IMR-90 (cell line): Measurements from ENCODE around the gene FAM120A. TPM values are rescaled to one million over a fixed set of nuclear protein-coding genes. Genes with fewer than 3 reads are reported as not detected.

Experiments
- ATAC-seq: fragments of 200-7000 bp; cut with Tn5 transposase; 2 replicates; pipeline ENCODE4 v1.9.1; 2020; ENCODE audit warnings: low read depth, mild to moderate bottlenecking, moderate library complexity
- BruUV-seq: library from RNA; stranded (reverse); fragments of 400-500 nt; replicated peaks from 2 replicates; lab custom pipeline; 2021; lab: Mats Ljungman, UMichigan
- CTCF ChIA-PET: fragments of 300-600 bp; formaldehyde crosslinking; extraction: SDS; loops from one replicate; lab custom pipeline; 2021; ENCODE audit warnings: antibody characterized with exemption; lab: Yijun Ruan, JAX
- POLR2A ChIA-PET: fragments of 300-600 bp; sonication (Branson Sonifier 250); formaldehyde crosslinking; loops from one replicate; lab custom pipeline; 2022; ENCODE audit warnings: antibody characterized with exemption; ENCODE audit not compliant: unreplicated experiment; lab: Charles Lee
- DNase-seq: peaks from one replicate; pipeline ENCODE4 v3.0.0; 2013
- H2AFZ ChIP-seq: replicated peaks from 2 replicates; pipeline ENCODE3; 2013; ENCODE audit warnings: low read length, mild to moderate bottlenecking; ENCODE audit not compliant: poor library complexity
- H2AK5ac ChIP-seq: 2 replicates; pipeline ENCODE4 v1.6.1; 2013; ENCODE audit warnings: low read depth, low read length, inconsistent platforms
- H2AK9ac ChIP-seq: replicated peaks from 2 replicates; pipeline ENCODE3; 2013; ENCODE audit warnings: mild to moderate bottlenecking, low read depth, low read length, moderate library complexity; ENCODE audit not compliant: poor library complexity
- H2BK120ac ChIP-seq: 2 replicates; pipeline ENCODE4 v1.6.1; 2013; ENCODE audit warnings: low read depth, low read length, inconsistent platforms
- H2BK15ac ChIP-seq: 3 replicates; pipeline ENCODE4 v1.6.1; 2013; ENCODE audit warnings: low read depth, low read length, inconsistent platforms
- H2BK20ac ChIP-seq: 2 replicates; pipeline ENCODE4 v1.6.1; 2013; ENCODE audit warnings: low read depth, mild to moderate bottlenecking, inconsistent platforms, low read length, moderate library complexity
- H2BK5ac ChIP-seq: 2 replicates; pipeline ENCODE4 v1.6.1; 2013; ENCODE audit warnings: mild to moderate bottlenecking, low read depth, low read length, inconsistent platforms; ENCODE audit not compliant: poor library complexity, severe bottlenecking
- H3K14ac ChIP-seq: replicated peaks from 2 replicates; pipeline ENCODE4 v1.6.1; 2013; ENCODE audit warnings: low read depth, low read length, inconsistent platforms
- H3K18ac ChIP-seq: 2 replicates; pipeline ENCODE4 v1.6.1; 2013; ENCODE audit warnings: low read depth, low read length, control low read depth
- H3K23ac ChIP-seq: 2 replicates; pipeline ENCODE4 v1.6.1; 2013; ENCODE audit warnings: low read depth, low read length, inconsistent platforms
- H3K27ac ChIP-seq: 2 replicates; pipeline ENCODE4 v1.5.1; 2013; ENCODE audit warnings: mild to moderate bottlenecking, control low read depth, low read length; ENCODE audit not compliant: insufficient read depth
- H3K27me3 ChIP-seq: 2 replicates; pipeline ENCODE4 v1.6.1; 2013; ENCODE audit warnings: low read length; ENCODE audit not compliant: control insufficient read depth, insufficient read depth
- H3K36me3 ChIP-seq: 2 replicates; pipeline ENCODE4 v1.6.1; 2013; ENCODE audit warnings: low read length, mixed read lengths; ENCODE audit not compliant: control insufficient read depth, insufficient read depth
- H3K4ac ChIP-seq: 2 replicates; pipeline ENCODE4 v1.6.1; 2013; ENCODE audit warnings: low read depth, low read length, inconsistent platforms
- H3K4me1 ChIP-seq: 2 replicates; pipeline ENCODE4 v1.6.1; 2013; ENCODE audit warnings: low read length, mixed read lengths; ENCODE audit not compliant: control insufficient read depth, insufficient read depth
- H3K4me2 ChIP-seq: 2 replicates; pipeline ENCODE4 v1.6.1; 2013; ENCODE audit warnings: low read depth, mild to moderate bottlenecking, control low read depth, low read length, moderate library complexity
- H3K4me3 ChIP-seq: 2 replicates; pipeline ENCODE4 v1.5.1; 2013; ENCODE audit warnings: low read depth, mild to moderate bottlenecking, control low read depth, low read length, moderate library complexity; ENCODE audit not compliant: insufficient read depth
- H3K56ac ChIP-seq: 2 replicates; pipeline ENCODE4 v1.6.1; 2013; ENCODE audit warnings: low read length, inconsistent platforms; ENCODE audit not compliant: insufficient read depth; ENCODE audit errors: extremely low read depth
- H3K79me1 ChIP-seq, 2 experiments: 2 replicates each; pipeline ENCODE4 v1.6.1; 2013; ENCODE audit warnings: low read length in 2 of 2, inconsistent platforms in 1 of 2, low read depth in 1 of 2
- H3K9ac ChIP-seq: 2 replicates; pipeline ENCODE4 v1.6.1; 2013; ENCODE audit warnings: low read depth, low read length, control low read depth
- H3K9me1 ChIP-seq: 2 replicates; pipeline ENCODE4 v1.6.1; 2013; ENCODE audit warnings: low read length, inconsistent platforms; ENCODE audit not compliant: insufficient read depth
- H3K9me3 ChIP-seq: 2 replicates; pipeline ENCODE4 v1.6.1; 2013; ENCODE audit warnings: low read length; ENCODE audit not compliant: control insufficient read depth, insufficient read depth
- H4K20me1 ChIP-seq: 2 replicates; pipeline ENCODE4 v1.6.1; 2013; ENCODE audit warnings: low read length, inconsistent platforms; ENCODE audit not compliant: insufficient read depth
- H4K5ac ChIP-seq: 2 replicates; pipeline ENCODE4 v1.6.1; 2013; ENCODE audit warnings: mild to moderate bottlenecking, low read depth, low read length, control low read depth
- H4K8ac ChIP-seq, 2 experiments: 2 replicates each; pipeline ENCODE4 v1.6.1; 2013; ENCODE audit warnings: low read depth in 2 of 2, low read length in 2 of 2, control low read depth in 1 of 2, inconsistent platforms in 1 of 2
- H4K91ac ChIP-seq: 2 replicates; pipeline ENCODE4 v1.6.1; 2013; ENCODE audit warnings: low read depth, low read length, inconsistent platforms; ENCODE audit not compliant: insufficient read depth
- BHLHE40 ChIP-seq: fragments of 150-350 bp; IDR thresholded peaks from 2 replicates; pipeline ENCODE4 v1.6.1; 2016; ENCODE audit warnings: mild to moderate bottlenecking, low read depth, low read length
- CEBPB ChIP-seq: IDR thresholded peaks from 2 replicates; pipeline ENCODE4 v1.6.1; 2012; ENCODE audit warnings: low read depth, low read length, improper control_type of control experiment
- CHD1 ChIP-seq: IDR thresholded peaks from 2 replicates; pipeline ENCODE4 v1.6.1; 2012; ENCODE audit warnings: low read depth, low read length, improper control_type of control experiment
- CTCF ChIP-seq: conservative IDR thresholded peaks from 2 replicates; pipeline ENCODE4 v1.5.1; 2012; ENCODE audit warnings: mild to moderate bottlenecking, low read depth, low read length, improper control_type of control experiment
- FOS ChIP-seq: fragments of 150-350 bp; IDR thresholded peaks from 2 replicates; pipeline ENCODE4 v1.6.1; 2016; ENCODE audit warnings: low read depth, low read length
- MAFK ChIP-seq: IDR thresholded peaks from 2 replicates; pipeline ENCODE4 v1.6.1; 2012; ENCODE audit warnings: low read depth, low read length, improper control_type of control experiment
- MXI1 ChIP-seq: IDR thresholded peaks from 2 replicates; pipeline ENCODE4 v1.6.1; 2012; ENCODE audit warnings: low read depth, mild to moderate bottlenecking, low read length, moderate library complexity, borderline replicate concordance
- NFE2L2 ChIP-seq: fragments of 150-350 bp; IDR thresholded peaks from 2 replicates; pipeline ENCODE4 v1.6.1; 2016; ENCODE audit warnings: low read depth, mild to moderate bottlenecking, low read length
- POLR2A ChIP-seq: IDR thresholded peaks from 2 replicates; pipeline ENCODE4 v1.6.1; 2012; ENCODE audit warnings: mild to moderate bottlenecking, low read depth, low read length
- RAD21 ChIP-seq: IDR thresholded peaks from 2 replicates; pipeline ENCODE4 v1.6.1; 2012; ENCODE audit warnings: low read length, improper control_type of control experiment
- RFX5 ChIP-seq: IDR thresholded peaks from 2 replicates; pipeline ENCODE4 v1.8.0; 2012; ENCODE audit warnings: low read depth, mild to moderate bottlenecking, low read length, moderate library complexity
- SMC3 ChIP-seq: fragments of 150-350 bp; IDR thresholded peaks from 2 replicates; pipeline ENCODE4 v1.6.1; 2016; ENCODE audit warnings: low read depth, mild to moderate bottlenecking, antibody characterized with exemption, low read length, moderate library complexity
- USF2 ChIP-seq: fragments of 150-350 bp; IDR thresholded peaks from 2 replicates; pipeline ENCODE4 v1.6.1; 2017; ENCODE audit warnings: mild to moderate bottlenecking, antibody characterized with exemption, low read length, low read depth
- WGBS, 2 experiments: methylation state at CpG; one replicate each; pipeline versions ENCODE4 v1.1.5 to v1.1.7; 2013; ENCODE audit warnings: missing lambda C conversion rate in 2 of 2; ENCODE audit not compliant: insufficient read length in 1 of 2; ENCODE audit errors: extremely low coverage in 2 of 2; 5-methylcytosine and 5-hydroxymethylcytosine counted together
- dilution Hi-C: fragments of 300-500 bp; cut with HindIII; formaldehyde crosslinking; loops from one replicate; pipeline ENCODE4 v1.14.3; 2018; ENCODE audit warnings: low sequenced_read_pairs; ENCODE audit not compliant: unreplicated experiment
- in situ Hi-C: fragments of 300-500 bp; cut with MboI; formaldehyde crosslinking; loops from 3 replicates; pipeline ENCODE4 v1.14.3; 2019; ENCODE audit warnings: low sequenced_read_pairs, inconsistent platforms, mixed read lengths
- intact Hi-C: fragments of 100-400 bp; cut with micrococcal nuclease; formaldehyde crosslinking; loops from 2 replicates; pipeline ENCODE4 v1.10.0; 2022
- polyA plus RNA-seq, 3 experiments: library from polyadenylated mRNA; depleted of rRNA; stranded (reverse); fragments of >200 nt; gene quantifications; 2 replicates each; pipeline ENCODE4 v1.2.3, GENCODE V29; 2012; ENCODE audit warnings: low replicate concordance in 1 of 3
- total RNA-seq: library from RNA; depleted of rRNA; stranded (reverse); fragments of >200 nt; gene quantifications from 2 replicates; pipeline ENCODE4 v1.2.3, GENCODE V29; 2012
- TF ChIP-seq, protein P1 (sequence below): fragments of 150-350 bp; IDR thresholded peaks from 2 replicates; pipeline ENCODE4 v1.6.1; 2016; ENCODE audit warnings: low read depth, mild to moderate bottlenecking, low read length, moderate library complexity, borderline replicate concordance

FAM120A gene
- total and polyA plus RNA-seq, 2 of the 4 experiments (the other 2 are of a cell fraction) = 61.6 to 75.1 TPM

- Histone ChIP-seq H2BK5ac (no peak overlapping the region), H3K14ac (no peak overlapping the region), H3K4me2 (no peak overlapping the region), H4K8ac (no peak overlapping the region), H3K4ac (no peak overlapping the region), H3K18ac (no peak overlapping the region), H3K4me3 (no peak overlapping the region), H4K91ac (no peak overlapping the region), H4K5ac (no peak overlapping the region), H3K36me3 (no peaks in the 10 kb centered on the region), H3K79me1 (peaks cover 32 to 71% of the 10 kb centered on the region in 2 experiments), H3K23ac (no peak overlapping the region; the same call in 1 of the 2 replicates), H3K9me1 (peaks cover 13% of the 10 kb centered on the region), H2AK9ac (peak overlapping the region; percentile 19), H2BK120ac (no peak overlapping the region), H2AK5ac (no peak overlapping the region), H2AFZ (no peak overlapping the region), H2BK15ac (no peak overlapping the region), H2BK20ac (no peak overlapping the region), H3K27ac (no peak overlapping the region), H3K27me3 (no peaks in the 10 kb centered on the region), H3K4me1 (peaks cover 26% of the 10 kb centered on the region), H3K9ac (no peak overlapping the region), H4K20me1 (peaks cover 46% of the 10 kb centered on the region), H3K9me3 (no peaks in the 10 kb centered on the region), H3K56ac (no peak overlapping the region)
- WGBS, 2 experiments = no CpG with 5 or more reads among the region's 5 CpGs
- CTCF ChIA-PET = no interaction called here
- no peak for TF ChIP-seq RAD21
- no peak for TF ChIP-seq MAFK
- no peak for TF ChIP-seq CTCF
- TF ChIP-seq MXI1 = no peak
- TF ChIP-seq CEBPB = no peak
- TF ChIP-seq RFX5 = no peak
- TF ChIP-seq FOS = no peak
- no peak for TF ChIP-seq SMC3
- TF ChIP-seq, protein P1, sequence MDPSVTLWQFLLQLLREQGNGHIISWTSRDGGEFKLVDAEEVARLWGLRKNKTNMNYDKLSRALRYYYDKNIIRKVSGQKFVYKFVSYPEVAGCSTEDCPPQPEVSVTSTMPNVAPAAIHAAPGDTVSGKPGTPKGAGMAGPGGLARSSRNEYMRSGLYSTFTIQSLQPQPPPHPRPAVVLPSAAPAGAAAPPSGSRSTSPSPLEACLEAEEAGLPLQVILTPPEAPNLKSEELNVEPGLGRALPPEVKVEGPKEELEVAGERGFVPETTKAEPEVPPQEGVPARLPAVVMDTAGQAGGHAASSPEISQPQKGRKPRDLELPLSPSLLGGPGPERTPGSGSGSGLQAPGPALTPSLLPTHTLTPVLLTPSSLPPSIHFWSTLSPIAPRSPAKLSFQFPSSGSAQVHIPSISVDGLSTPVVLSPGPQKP = no peak
- no peak for TF ChIP-seq BHLHE40
- TF ChIP-seq POLR2A = no peak
- no peak for TF ChIP-seq CHD1
- no peak for TF ChIP-seq USF2
- no peak for TF ChIP-seq NFE2L2
- in situ Hi-C loops = no loop called here
- dilution Hi-C loops = no loop called here
- DNase-seq (no peak), ATAC-seq (no peak)
- intact Hi-C loops = loop anchor here (5.0 kb wide), 1 partner anchor 88 kb away; no protein-coding TSS in a partner anchor
- POLR2A ChIA-PET = interaction anchor here (0.7 kb wide), 1 partner anchor 12 kb away, joined by 3 read pairs; no protein-coding TSS in a partner anchor
- no TSS peak for BruUV-seq
These were observed 127.4 kb downstream of the FAM120A start for GRCh38 chr9:93578844-93579243.
